HG03571 (cell line): ENCODE results near the gene VARS2.
"Not testable (repeated sequence)": the region's sequence is repeated elsewhere in the genome, so short reads cannot be mapped to it uniquely, and the experiment has no call there.

Experiments used
- ATAC-seq: cut with Tn5 transposase; IDR thresholded peaks from one replicate; pipeline ENCODE4 v1.9.1; 2021; ENCODE audit not compliant: unreplicated experiment

VARS2 gene

DNA sequence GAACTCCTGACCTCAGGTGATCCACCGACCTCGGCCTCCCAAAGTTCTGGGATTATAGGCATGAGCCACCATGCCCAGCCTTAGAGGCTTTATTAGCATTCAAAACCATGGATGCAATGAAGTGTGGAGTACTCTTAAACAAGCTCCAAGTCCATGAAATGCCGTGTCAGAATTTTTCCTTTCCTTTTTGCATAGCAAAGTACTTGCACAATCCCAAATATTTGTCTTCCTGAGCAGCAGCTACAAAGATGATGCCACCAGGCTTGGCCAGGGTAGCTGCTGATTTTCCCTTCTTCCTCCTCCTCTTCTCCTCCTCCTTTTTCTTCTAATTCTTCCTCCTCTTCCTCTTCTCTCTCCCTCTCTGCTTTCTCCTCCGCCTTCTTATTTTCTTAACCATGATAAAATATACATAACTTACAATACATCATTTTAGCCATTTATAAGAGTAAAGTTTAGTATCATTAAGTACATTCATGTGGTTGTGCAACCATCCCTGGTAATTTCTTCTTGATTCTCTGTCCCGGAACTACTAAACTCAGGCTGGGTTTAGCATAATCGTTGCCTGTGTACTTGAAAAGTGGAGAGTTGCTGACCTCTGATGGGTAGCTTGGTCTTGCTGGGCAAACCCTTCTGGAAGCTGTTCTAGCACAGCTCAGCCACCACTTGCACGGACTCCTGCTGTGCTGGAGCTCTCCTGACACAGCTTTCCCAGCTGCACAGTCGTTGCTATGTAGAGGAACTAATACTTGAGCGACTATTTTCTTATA is 47.1 kb downstream of the VARS2 start:
- no peak for ATAC-seq

DNA sequence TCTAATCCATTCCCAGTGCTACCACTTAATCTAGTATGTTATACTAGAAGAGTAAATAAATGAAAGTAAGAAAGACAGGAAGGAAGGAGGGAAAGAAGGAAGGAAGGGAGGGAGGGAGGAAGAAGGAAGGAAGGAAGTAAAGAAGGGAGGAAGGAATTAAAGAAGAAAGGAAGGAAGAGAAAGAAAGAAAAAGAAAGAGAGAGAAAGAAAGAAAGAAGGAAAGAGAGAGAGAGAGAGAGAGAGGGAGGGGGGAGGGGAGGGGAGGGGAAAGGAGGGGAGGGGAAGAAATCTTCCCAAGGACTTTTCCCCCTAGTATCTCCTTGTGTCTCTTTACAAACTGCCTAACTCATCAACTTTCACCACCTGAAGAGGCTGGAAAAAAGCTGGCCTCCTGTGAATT is 48.7 kb downstream of the VARS2 start:
- ATAC-seq, result no peak

DNA sequence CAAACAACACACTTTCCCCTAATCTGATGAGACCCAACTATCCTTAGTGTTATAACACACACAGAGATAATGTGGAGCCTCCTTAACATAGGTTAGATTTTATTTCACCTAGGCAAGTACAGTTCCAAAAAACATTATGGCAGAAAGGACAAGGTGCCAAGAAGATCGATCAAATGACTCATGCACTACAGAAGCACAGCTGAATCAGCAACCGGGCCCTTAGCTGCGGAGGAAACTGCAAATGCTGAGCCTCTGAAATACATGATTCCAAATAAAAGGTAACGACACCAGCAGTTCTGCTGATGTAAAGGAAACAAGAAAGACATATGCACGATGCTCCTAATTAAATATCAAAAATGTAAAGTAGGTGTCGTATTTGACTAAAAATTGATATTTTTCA is 49.6 kb downstream of the VARS2 start:
- no peak for ATAC-seq

DNA sequence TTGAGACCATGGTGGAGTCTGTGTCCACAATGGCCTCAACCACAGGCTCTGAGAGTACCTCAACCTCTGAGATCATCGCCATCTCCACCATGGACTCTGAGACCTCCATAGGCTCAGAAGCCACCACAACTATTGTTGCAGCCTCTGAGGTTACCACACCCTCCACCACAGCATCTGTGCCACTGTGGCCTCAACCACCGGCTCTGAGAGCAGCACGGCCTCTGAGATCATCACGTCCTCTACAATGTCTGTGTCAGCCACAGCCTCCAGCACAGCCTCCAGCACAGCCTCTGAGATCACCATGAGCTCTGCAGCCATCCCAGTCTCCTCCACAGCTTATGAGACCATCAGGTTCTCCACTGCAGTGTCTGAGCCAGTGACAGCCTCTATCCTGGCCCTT is 50.0 kb downstream of the VARS2 start:
- ATAC-seq, result no peak

DNA sequence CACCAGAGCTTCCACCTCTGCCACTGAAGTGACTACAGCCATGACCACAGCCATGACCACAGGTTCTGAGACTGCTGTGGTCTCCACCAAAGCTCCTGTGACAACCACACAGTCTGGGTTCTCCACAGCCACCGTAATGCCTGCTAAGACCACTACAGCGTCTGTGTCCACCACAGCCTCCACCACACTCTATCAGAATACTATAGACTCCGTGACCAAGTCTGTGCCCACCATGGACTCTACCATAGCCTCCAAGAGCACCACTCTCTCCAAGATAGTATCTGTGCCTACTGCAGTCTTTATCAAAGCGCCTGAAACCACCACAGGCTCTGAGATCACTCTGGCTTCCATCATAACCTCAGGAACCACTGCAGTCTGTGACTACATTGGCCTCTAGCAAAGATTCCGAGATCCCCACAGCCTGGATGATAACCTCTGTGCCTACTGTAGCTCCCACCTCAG is 51.1 kb downstream of the VARS2 start:
- no peak for ATAC-seq

DNA sequence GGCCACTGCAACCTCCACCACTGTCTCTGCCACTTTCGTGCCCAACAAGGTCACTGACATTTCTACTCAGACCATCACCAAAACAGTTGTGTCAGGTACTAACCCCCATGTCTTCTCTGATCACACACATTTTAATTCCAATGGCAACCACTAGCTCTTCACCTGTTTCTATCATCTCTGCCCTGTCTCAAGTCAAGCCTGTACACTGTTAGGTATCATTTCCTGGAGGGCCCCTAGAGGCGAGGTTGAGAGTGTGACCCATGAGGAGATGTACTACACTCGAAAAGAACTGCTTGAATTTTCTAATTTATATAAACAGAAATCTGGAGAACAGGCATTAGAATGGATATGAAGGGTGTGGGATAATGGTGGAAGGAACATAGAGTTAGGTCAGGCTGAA is 52.1 kb downstream of the VARS2 start:
- no peak for ATAC-seq

DNA sequence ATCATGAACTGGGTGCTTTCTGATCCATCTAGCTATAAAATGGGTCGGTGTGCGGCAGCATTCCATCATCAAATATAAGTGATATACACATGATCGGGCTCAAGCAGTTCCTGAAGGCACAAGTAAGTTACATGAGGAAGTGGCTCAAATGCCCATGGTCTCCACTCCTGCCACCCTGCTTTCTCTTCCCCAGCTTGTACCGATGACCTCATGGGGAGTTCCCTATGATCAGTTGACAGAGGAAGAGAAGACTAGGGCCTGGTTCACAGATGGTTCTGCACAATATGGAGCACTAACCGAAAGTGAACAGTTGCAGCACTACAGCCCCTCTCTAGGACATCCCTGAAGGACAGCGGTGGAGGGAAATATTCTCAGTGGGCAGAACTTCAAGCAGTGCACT is 55.1 kb downstream of the VARS2 start:
- not testable (repeated sequence) for ATAC-seq

DNA sequence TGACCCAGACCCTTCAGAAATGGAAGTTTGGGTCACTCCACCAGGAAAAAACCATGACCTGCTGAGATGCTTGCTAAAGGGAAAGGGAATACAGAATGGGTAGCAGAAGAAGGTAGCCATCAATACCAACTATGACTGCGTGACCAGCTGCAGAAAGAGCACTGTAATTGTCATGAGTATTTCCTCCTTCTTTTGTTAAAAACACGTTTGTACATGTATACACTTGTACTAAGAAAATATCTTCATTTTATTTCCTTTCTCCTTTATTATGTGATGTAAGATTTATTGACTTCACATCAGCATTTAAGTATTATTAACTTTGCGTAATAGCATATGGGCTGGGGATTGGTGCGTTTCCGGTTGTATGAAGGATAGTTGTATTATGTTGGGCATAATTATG is 56.9 kb downstream of the VARS2 start:
- ATAC-seq, result no peak

DNA sequence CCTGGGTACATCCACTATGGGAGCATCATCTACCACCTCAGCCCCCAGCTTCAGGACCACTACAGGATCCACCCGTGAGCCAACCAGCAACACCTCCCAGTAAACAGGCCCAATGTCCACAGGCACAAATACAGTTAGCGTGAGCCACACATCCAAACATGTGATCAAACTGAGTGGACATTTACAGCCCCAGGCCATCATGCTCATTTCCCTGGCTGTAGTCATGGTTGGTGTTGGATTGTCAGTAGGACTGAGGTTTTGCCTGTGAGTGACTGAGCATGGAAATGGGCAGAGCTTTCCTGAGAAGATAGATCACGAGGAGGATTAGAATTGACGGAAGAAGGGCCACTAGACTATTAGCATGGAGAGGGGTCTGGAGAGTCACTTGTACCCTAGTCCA is 58.8 kb downstream of the VARS2 start:
- no peak for ATAC-seq

DNA sequence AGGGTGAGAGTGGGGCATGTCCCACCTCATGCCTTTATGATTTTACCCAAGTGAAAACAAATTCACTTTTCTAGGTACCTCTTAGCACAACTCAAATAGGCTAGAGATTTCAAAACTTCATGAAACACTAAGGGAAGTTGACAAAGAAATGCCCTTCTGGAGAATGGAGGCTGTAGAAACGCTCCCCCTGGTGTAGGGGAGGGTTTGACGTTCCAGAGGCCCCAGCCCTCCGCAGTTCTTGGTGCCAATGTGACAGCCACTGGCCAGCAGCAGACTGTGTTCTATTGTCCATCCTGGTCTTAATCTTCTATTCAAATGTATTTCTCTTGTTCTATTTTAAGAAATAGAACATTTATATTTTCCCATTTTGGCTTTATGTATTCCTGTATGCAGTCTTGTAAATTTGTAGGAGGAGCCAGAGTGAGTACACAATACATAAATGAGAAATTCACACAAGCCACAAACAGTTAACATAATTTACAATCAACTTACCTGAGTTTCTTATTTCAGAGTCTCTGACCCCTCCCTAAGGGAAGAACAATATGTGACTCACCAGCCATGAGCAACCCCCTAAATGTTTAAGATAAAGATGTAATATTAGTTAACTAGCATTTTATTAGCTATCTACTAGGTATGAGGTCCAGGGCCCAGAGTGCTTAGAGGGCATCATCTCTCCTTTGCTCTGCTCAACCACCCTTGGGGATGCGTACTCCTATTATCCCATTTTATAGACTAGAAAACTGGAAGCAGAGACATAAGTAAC is 60.6 kb downstream of the VARS2 start:
- ATAC-seq, result no peak
